Ovary (tissue), 9 donors: ENCODE measurements around the gene PCNA. TPM values are rescaled to one million over a fixed set of nuclear protein-coding genes. Genes with fewer than 3 reads are reported as not detected.
A peak's percentile ranks its signal among the peaks of the same experiment; 100 is the strongest.

Source experiments
- DNase-seq, 5 donors: peaks; one replicate each; pipeline ENCODE4 v3.0.0-alpha.2; 2019 to 2020
- H3K27ac ChIP-seq, 2 donors: fragments of 200-600 bp; one replicate each; pipeline versions ENCODE4 v1.5.1 to v1.8.0; 2019 to 2022
- H3K27me3 ChIP-seq: fragments of 200-600 bp; one replicate; pipeline ENCODE4 v1.8.0; 2022
- H3K36me3 ChIP-seq: fragments of 200-600 bp; sonication (generic); one replicate; pipeline ENCODE4 v1.5.1; 2019
- H3K4me1 ChIP-seq: one replicate; pipeline ENCODE4 v1.8.1; 2013; ENCODE audit warnings: mild to moderate bottlenecking, moderate library complexity; ENCODE audit not compliant: insufficient read depth
- H3K4me3 ChIP-seq: fragments of 200-600 bp; sonication (generic); one replicate; pipeline ENCODE4 v1.5.1; 2017
- H3K9me3 ChIP-seq, 2 donors: fragments of 200-600 bp in 1 of 2; sonication (generic) in 1 of 2; one replicate each; pipeline versions ENCODE4 v1.5.1 to v1.8.1; 2013 to 2019; ENCODE audit warnings: mild to moderate bottlenecking in 1 of 2, moderate library complexity in 1 of 2
- CTCF ChIP-seq, 3 donors: fragments of 450-650 bp in 2 of 3; fragments of 200-600 bp in 1 of 3; IDR thresholded peaks; one replicate each; pipeline versions ENCODE4 v1.5.1 to v1.8.0; 2016 to 2022; ENCODE audit warnings: antibody characterized with exemption in 3 of 3, mild to moderate bottlenecking in 1 of 3
- EP300 ChIP-seq: sonication (generic); formaldehyde crosslinking; IDR thresholded peaks from one replicate; pipeline ENCODE4 v1.6.1; 2017; ENCODE audit warnings: antibody characterized with exemption
- POLR2A ChIP-seq: fragments of 450-650 bp; IDR thresholded peaks from one replicate; pipeline ENCODE4 v1.6.1; 2017; ENCODE audit warnings: antibody characterized with exemption, mild to moderate bottlenecking, moderate library complexity
- WGBS, 3 donors: extraction: QIAGEN DNeasy Blood & Tissue Kit in 1 of 3; methylation state at CpG; one replicate each; pipeline versions ENCODE4 v1.1.5 to v1.1.7; 2013 to 2017; 5-methylcytosine and 5-hydroxymethylcytosine counted together
- intact Hi-C, 4 donors: fragments of 100-400 bp; cut with DNase I; formaldehyde crosslinking; loops; one replicate each; pipeline versions ENCODE4 v1.11.0 to v1.15.1; 2022 to 2023
- polyA plus RNA-seq, 2 donors: library from polyadenylated mRNA; stranded (reverse); fragments of 200-250 nt in 1 of 2; fragments of 350-450 nt in 1 of 2; fragmentation: Illumina TruSeq in 1 of 2; extraction: RNeasy Lipid Tissue Mini Kit (QIAGEN cat#74804) in 1 of 2; gene quantifications; one replicate each; pipeline ENCODE4 v1.2.3, GENCODE V29; 2013 to 2014
- total RNA-seq, 7 donors: library from RNA; depleted of rRNA in 2 of 7; stranded (reverse); fragments of >200 nt in 2 of 7; fragmentation: NEBNext Ultra II Directional in 3 of 7; extraction: Animal tissue kit (Norgen Biotek cat#: 25700) in 3 of 7; gene quantifications; one replicate each; pipeline versions ENCODE4 v1.1.0 to v1.2.4, GENCODE V29; 2016 to 2023
- donor health status: DM: no; HTN: no; CAD: no; lungs with moderate emphysema.
- donor health status: DM: no; HTN: no; CAD: no.
- donor health status: Bipolar disorder and iron deficiency.
- donor health status: DM: yes; HTN: yes; CAD: no.
- donor health status: DM: no; HTN: no; CAD: no.
- donor health status: DM: yes; HTN: yes; CAD: no.

The PCNA gene
- total and polyA plus RNA-seq, 9 donors = 34.1 to 50.0 (median 42.1) TPM

GRCh38 chr20:5128886-5129285 is 9.1 kb upstream of the PCNA start:
- Histone ChIP-seq H3K4me1 (peaks cover 4% of the 10 kb centered on the region), H3K9me3 (no peaks in the 10 kb centered on the region), H3K36me3 (no peaks in the 10 kb centered on the region), H3K4me3 (no peak overlapping the region), H3K27ac (no peak overlapping the region), H3K27me3 (no peaks in the 10 kb centered on the region)
- WGBS, 3 donors = 60 to 73% (median 65%) methylated on average over 6 of the region's 6 CpGs
- no peak for DNase-seq
- intact Hi-C loops = loop anchor here in 3 of 4 donors (5.0 kb wide), 2 partner anchors 43 to 63 kb away; no protein-coding TSS in a partner anchor
- TF ChIP-seq POLR2A = no peak
- no peak for TF ChIP-seq CTCF (IDR thresholded peaks at IDR 0.05)
- no peak for TF ChIP-seq EP300

GRCh38 chr20:5127859-5128424 is 8.2 kb upstream of the PCNA start:
- H3K9me3 ChIP-seq = no peaks in the 10 kb centered on the region
- no peaks in the 10 kb centered on the region for H3K36me3 ChIP-seq
- H3K27ac ChIP-seq = peak overlapping the region; percentile 81
- H3K4me1 ChIP-seq = peaks cover 4% of the 10 kb centered on the region
- intact Hi-C loops = loop anchor here (2.0 to 5.0 kb wide), 4 partner anchors 44 to 65 kb away; no protein-coding TSS in a partner anchor
- WGBS, 3 donors = 50 to 53% (median 52%) methylated on average over 6 of the region's 6 CpGs
- no peak for TF ChIP-seq POLR2A
- no peak for TF ChIP-seq CTCF (IDR thresholded peaks at IDR 0.05)
- TF ChIP-seq EP300 = no peak
- peak overlapping the region; percentile 54 for H3K4me3 ChIP-seq
- no peak for DNase-seq
- H3K27me3 ChIP-seq = no peaks in the 10 kb centered on the region

GRCh38 chr20:5127204-5127858 is 7.6 kb upstream of the PCNA start:
- no peaks in the 10 kb centered on the region for H3K36me3 ChIP-seq
- peak overlapping the region; percentile 54 for H3K4me3 ChIP-seq
- peak; percentile 42 to 63 (median 56) for DNase-seq
- H3K9me3 ChIP-seq = no peaks in the 10 kb centered on the region
- peaks cover 4% of the 10 kb centered on the region for H3K4me1 ChIP-seq
- intact Hi-C loops = loop anchor here (2.0 to 5.0 kb wide), 4 partner anchors 45 to 65 kb away; no protein-coding TSS in a partner anchor
- H3K27ac ChIP-seq = peak overlapping the region; percentile 81
- WGBS, 3 donors = 0 to 1% (median 1%) methylated on average over 21 to 44 of the region's 44 CpGs
- TF ChIP-seq EP300 = no peak
- no peak for TF ChIP-seq POLR2A
- TF ChIP-seq CTCF (IDR thresholded peaks at IDR 0.05) = no peak
- H3K27me3 ChIP-seq = no peaks in the 10 kb centered on the region

- H3K27ac ChIP-seq = peak within 1 kb of the TSS; percentile 81
- TF ChIP-seq CTCF (IDR thresholded peaks at IDR 0.05) (peak; percentile 45 to 86 (median 64)), POLR2A (peak; percentile 80), EP300 (no peak)
- H3K9me3 ChIP-seq = no peaks in the 10 kb centered on the region
- no peaks in the 10 kb centered on the region for H3K27me3 ChIP-seq
- intact Hi-C loops = loop anchor here (2.0 to 5.0 kb wide), 4 partner anchors 46 to 66 kb away; no protein-coding TSS in a partner anchor
- WGBS, 3 donors = 0 to 1% (median 0%) methylated on average over 45 to 78 of the region's 78 CpGs
- no peaks in the 10 kb centered on the region for H3K36me3 ChIP-seq
- peak; percentile 100 for DNase-seq
- H3K4me1 ChIP-seq = peaks cover 4% of the 10 kb centered on the region
- peak within 1 kb of the TSS; percentile 54 for H3K4me3 ChIP-seq
Observed at GRCh38 chr20:5126512-5127203, 6.9 kb upstream of the PCNA start, which contains the start of gene CDS2. CDS2 (plus strand) TSS chr20:5127008; CDS start chr20:5127093, 85 bp downstream.
